ENCODE data around the gene FXYD5.

The FXYD5 gene

GRCh38 chr19:35120898-35121297, 33.6 kb upstream of the FXYD5 start:
- no peak for TF ChIP-seq SUZ12 (IDR thresholded peaks at IDR 0.05; ENCODE audit: extremely low read depth, insufficient read depth, insufficient read length)
- no peak for TF ChIP-seq YY1 (IDR thresholded peaks at IDR 0.05; ENCODE audit: insufficient read depth, insufficient read length)
- TF ChIP-seq ZNF274 (IDR thresholded peaks at IDR 0.05; ENCODE audit: low read depth, low read length), result no peak
- Histone ChIP-seq H3K9ac (ENCODE audit: insufficient read length, low read depth) (no peak overlapping the region), H3K9me3 (ENCODE audit: insufficient read depth, low read length) (no peaks in the 10 kb centered on the region), H3K27me3 (ENCODE audit: insufficient read depth, insufficient read length) (no peaks in the 10 kb centered on the region), H3K4me3 (ENCODE audit: insufficient read length, low read depth) (no peak overlapping the region), H3K36me3 (ENCODE audit: insufficient read depth, insufficient read length, low read length) (no peaks in the 10 kb centered on the region), H3K4me1 (ENCODE audit: insufficient read depth, insufficient read length) (peaks cover 13% of the 10 kb centered on the region)
- no peak for DNase-seq (ENCODE audit: low read depth, low spot score)

GRCh38 chr19:35122687-35123551, 31.6 kb upstream of the FXYD5 start:
- no peaks in the 10 kb centered on the region for H3K27me3 ChIP-seq (ENCODE audit: insufficient read depth, insufficient read length)
- DNase-seq (ENCODE audit: low read depth, low spot score), result no peak
- TF ChIP-seq SUZ12 (IDR thresholded peaks at IDR 0.05; ENCODE audit: extremely low read depth, insufficient read depth, insufficient read length) (no peak), ZNF274 (IDR thresholded peaks at IDR 0.05; ENCODE audit: low read depth, low read length) (no peak), YY1 (IDR thresholded peaks at IDR 0.05; ENCODE audit: insufficient read depth, insufficient read length) (no peak)
- no peaks in the 10 kb centered on the region for H3K36me3 ChIP-seq (ENCODE audit: insufficient read depth, insufficient read length, low read length)
- no peaks in the 10 kb centered on the region for H3K9me3 ChIP-seq (ENCODE audit: insufficient read depth, low read length)
- H3K4me3 ChIP-seq (ENCODE audit: insufficient read length, low read depth), result no peak overlapping the region
- H3K9ac ChIP-seq (ENCODE audit: insufficient read length, low read depth), result peak overlapping the region; percentile 36
- H3K4me1 ChIP-seq (ENCODE audit: insufficient read depth, insufficient read length), result peaks cover 13% of the 10 kb centered on the region

GRCh38 chr19:35123573-35123972, 31.0 kb upstream of the FXYD5 start:
- Histone ChIP-seq H3K4me1 (ENCODE audit: insufficient read depth, insufficient read length) (peaks cover 10% of the 10 kb centered on the region), H3K4me3 (ENCODE audit: insufficient read length, low read depth) (no peak overlapping the region), H3K27me3 (ENCODE audit: insufficient read depth, insufficient read length) (no peaks in the 10 kb centered on the region), H3K9ac (ENCODE audit: insufficient read length, low read depth) (peak overlapping the region; percentile 56), H3K9me3 (ENCODE audit: insufficient read depth, low read length) (no peaks in the 10 kb centered on the region), H3K36me3 (ENCODE audit: insufficient read depth, insufficient read length, low read length) (no peaks in the 10 kb centered on the region)
- TF ChIP-seq YY1 (IDR thresholded peaks at IDR 0.05; ENCODE audit: insufficient read depth, insufficient read length), result no peak
- TF ChIP-seq ZNF274 (IDR thresholded peaks at IDR 0.05; ENCODE audit: low read depth, low read length), result no peak
- no peak for TF ChIP-seq SUZ12 (IDR thresholded peaks at IDR 0.05; ENCODE audit: extremely low read depth, insufficient read depth, insufficient read length)
- DNase-seq (ENCODE audit: low read depth, low spot score), result no peak

GRCh38 chr19:35124098-35125060, 30.2 kb upstream of the FXYD5 start:
- DNase-seq (ENCODE audit: low read depth, low spot score), result peak; percentile 70
- Histone ChIP-seq H3K4me3 (ENCODE audit: insufficient read length, low read depth) (peak overlapping the region; percentile 47), H3K9me3 (ENCODE audit: insufficient read depth, low read length) (no peaks in the 10 kb centered on the region), H3K9ac (ENCODE audit: insufficient read length, low read depth) (peak overlapping the region; percentile 82), H3K4me1 (ENCODE audit: insufficient read depth, insufficient read length) (peaks cover 8% of the 10 kb centered on the region), H3K36me3 (ENCODE audit: insufficient read depth, insufficient read length, low read length) (no peaks in the 10 kb centered on the region), H3K27me3 (ENCODE audit: insufficient read depth, insufficient read length) (no peaks in the 10 kb centered on the region)
- no peak for TF ChIP-seq YY1 (IDR thresholded peaks at IDR 0.05; ENCODE audit: insufficient read depth, insufficient read length)
- no peak for TF ChIP-seq SUZ12 (IDR thresholded peaks at IDR 0.05; ENCODE audit: extremely low read depth, insufficient read depth, insufficient read length)
- no peak for TF ChIP-seq ZNF274 (IDR thresholded peaks at IDR 0.05; ENCODE audit: low read depth, low read length)

DNA sequence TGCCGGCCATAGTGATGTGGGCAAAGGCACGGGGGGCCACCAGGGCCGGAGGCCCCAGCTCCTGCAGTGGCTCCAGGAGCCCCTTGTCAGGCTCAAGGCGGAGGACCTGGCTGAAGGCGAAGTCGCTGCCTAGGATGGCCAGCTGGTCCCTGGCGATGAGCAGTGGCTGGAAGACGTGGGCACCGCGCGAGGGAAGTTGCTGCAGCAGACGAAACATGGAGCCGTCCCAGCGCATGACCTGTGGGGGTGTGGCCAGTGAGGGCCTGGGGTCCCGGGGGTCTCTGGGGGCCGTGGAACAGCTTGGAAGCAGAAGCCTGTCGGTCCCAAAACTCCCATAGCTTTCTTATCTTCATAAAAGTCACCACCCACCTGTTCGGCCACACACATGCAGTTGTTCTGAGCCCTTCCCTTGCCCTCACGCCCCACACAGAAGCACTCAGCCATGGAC, 29.2 kb upstream of the FXYD5 start:
- Histone ChIP-seq H3K4me1 (ENCODE audit: insufficient read depth, insufficient read length) (peaks cover 8% of the 10 kb centered on the region), H3K4me3 (ENCODE audit: insufficient read length, low read depth) (no peak overlapping the region), H3K36me3 (ENCODE audit: insufficient read depth, insufficient read length, low read length) (no peaks in the 10 kb centered on the region), H3K9ac (ENCODE audit: insufficient read length, low read depth) (no peak overlapping the region), H3K9me3 (ENCODE audit: insufficient read depth, low read length) (no peaks in the 10 kb centered on the region), H3K27me3 (ENCODE audit: insufficient read depth, insufficient read length) (no peaks in the 10 kb centered on the region)
- no peak for DNase-seq (ENCODE audit: low read depth, low spot score)
- TF ChIP-seq ZNF274 (IDR thresholded peaks at IDR 0.05; ENCODE audit: low read depth, low read length) (no peak), YY1 (IDR thresholded peaks at IDR 0.05; ENCODE audit: insufficient read depth, insufficient read length) (no peak), SUZ12 (IDR thresholded peaks at IDR 0.05; ENCODE audit: extremely low read depth, insufficient read depth, insufficient read length) (no peak)

DNA sequence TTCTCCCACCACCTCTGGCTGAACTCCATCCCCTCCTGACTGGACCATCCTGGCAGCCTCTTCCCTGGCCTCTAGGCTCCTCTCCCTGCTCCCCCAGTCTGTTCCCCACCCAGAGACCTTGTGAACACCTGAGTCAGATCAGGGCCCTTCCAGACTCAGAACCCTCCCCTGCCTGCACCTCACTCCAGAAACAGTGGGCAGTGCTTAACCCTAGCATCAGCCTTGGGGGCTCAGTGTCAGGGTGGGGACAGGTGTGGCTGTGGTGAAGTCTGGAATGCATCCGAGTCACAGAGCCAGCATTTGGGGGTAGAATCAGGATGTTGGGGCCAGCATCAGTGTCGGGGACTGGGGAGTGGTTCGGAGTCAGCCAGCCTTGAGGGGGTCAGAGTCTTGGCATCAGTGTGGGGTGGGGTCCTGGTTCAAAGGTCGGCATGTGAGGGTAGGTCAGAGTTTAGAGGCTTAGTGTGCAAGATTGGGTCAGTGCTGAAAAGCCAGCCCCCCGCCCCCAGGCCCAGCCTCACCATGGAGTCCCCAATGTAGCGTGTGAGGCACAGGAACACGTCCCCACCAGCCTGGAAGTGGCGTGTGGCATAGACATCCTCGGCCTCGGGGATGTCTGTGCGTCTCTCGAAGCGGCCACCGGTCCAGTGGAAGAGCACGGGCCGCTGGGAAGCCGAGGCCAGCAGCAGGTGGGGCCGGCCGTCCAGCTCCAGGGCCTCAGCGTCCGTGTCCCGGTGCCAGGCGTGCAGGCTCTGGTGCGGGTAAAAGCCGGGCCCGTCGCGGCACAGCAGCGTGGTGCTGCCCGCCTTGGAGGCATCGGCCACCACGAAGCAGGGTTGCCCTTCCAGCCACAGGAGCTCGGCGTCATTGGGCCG, 28.5 kb upstream of the FXYD5 start:
- Histone ChIP-seq H3K4me3 (ENCODE audit: insufficient read length, low read depth) (no peak overlapping the region), H3K4me1 (ENCODE audit: insufficient read depth, insufficient read length) (peaks cover 8% of the 10 kb centered on the region), H3K36me3 (ENCODE audit: insufficient read depth, insufficient read length, low read length) (no peaks in the 10 kb centered on the region), H3K27me3 (ENCODE audit: insufficient read depth, insufficient read length) (no peaks in the 10 kb centered on the region), H3K9me3 (ENCODE audit: insufficient read depth, low read length) (no peaks in the 10 kb centered on the region), H3K9ac (ENCODE audit: insufficient read length, low read depth) (no peak overlapping the region)
- DNase-seq (ENCODE audit: low read depth, low spot score), result no peak
- no peak for TF ChIP-seq SUZ12 (IDR thresholded peaks at IDR 0.05; ENCODE audit: extremely low read depth, insufficient read depth, insufficient read length)
- TF ChIP-seq YY1 (IDR thresholded peaks at IDR 0.05; ENCODE audit: insufficient read depth, insufficient read length), result no peak
- TF ChIP-seq ZNF274 (IDR thresholded peaks at IDR 0.05; ENCODE audit: low read depth, low read length), result no peak
